ENCODE measurements around the gene MASP1. TPM values are rescaled to one million over a fixed set of nuclear protein-coding genes. Genes with fewer than 3 reads are reported as not detected.
A peak's percentile ranks its signal among the peaks of the same experiment; 100 is the strongest.

Gene MASP1
- total and polyA plus RNA-seq, 2 of the 4 experiments (the other 2 are of a cell fraction) = 13.1 to 16.2 TPM

DNA sequence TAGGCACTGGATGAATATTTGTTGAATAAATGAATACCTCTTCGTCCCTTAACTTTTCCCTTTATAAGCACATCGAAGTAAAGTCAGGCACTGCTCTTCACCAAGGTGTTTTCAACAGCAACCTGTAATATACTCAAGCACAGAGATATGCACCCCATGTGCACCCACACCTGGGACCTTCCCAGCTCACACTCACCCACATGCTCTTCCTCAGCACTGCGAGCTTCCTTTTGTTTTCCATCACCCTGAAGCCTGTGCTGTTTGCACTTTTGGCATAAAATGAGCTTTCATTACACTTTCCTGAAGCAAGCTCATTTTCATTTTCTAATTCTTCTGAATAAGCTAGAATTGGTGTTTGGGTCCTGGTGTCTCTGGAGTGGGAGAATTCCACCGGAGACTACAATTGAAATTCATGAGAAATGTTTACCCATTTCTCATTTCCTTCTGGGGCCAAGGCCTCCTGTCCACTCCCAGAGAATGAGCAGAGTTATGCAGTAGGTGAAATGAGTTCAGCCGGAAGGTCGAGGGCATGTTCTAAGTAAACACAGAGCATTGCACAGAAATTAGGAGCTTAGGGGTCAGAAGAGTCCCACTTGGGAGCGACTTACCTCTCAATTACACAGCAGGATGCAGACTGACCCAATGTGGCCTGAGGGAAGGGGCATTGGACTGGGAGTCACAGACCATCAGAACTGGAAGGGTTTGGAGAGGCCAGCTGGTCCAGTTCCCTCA, 15.0 kb downstream of the MASP1 start:
- ChIA-PET POLR2A (ENCODE audit: unreplicated experiment) (no interaction called here), CTCF (no interaction called here)
- H4K5ac ChIP-seq (ENCODE audit: low read depth, low read length) = no peak overlapping the region
- no peaks in the 10 kb centered on the region for H3K79me1 ChIP-seq (ENCODE audit: low read depth in 1 of 2, low read length in 2 of 2)
- H2AFZ ChIP-seq (replicated peaks; ENCODE audit: low read length, poor library complexity) = peak overlapping the region; percentile 12
- peaks cover 5% of the 10 kb centered on the region for H3K9me1 ChIP-seq (ENCODE audit: insufficient read depth, low read length)
- BruUV-seq (replicated peaks) = no TSS peak
- peak overlapping the region; percentile 20; the same call in 1 of the 3 replicates for H2BK15ac ChIP-seq (ENCODE audit: low read depth, low read length)
- peak overlapping the region; percentile 79 for H4K91ac ChIP-seq (ENCODE audit: insufficient read depth, low read depth, low read length)
- H3K4ac ChIP-seq (ENCODE audit: low read depth, low read length) = peak overlapping the region; percentile 36; the same call in 1 of the 2 replicates
- 0 out of 2 replicates have a peak, but pooled peaks cover 2% of the 10 kb centered on the region for H3K36me3 ChIP-seq (ENCODE audit: control insufficient read depth, insufficient read depth, low read length)
- dilution Hi-C loops (cut with HindIII; ENCODE audit: low sequenced_read_pairs, unreplicated experiment) (no loop called here), intact Hi-C loops (cut with micrococcal nuclease) (no loop called here), in situ Hi-C loops (cut with MboI; ENCODE audit: low sequenced_read_pairs) (no loop called here)
- H2BK120ac ChIP-seq (ENCODE audit: low read depth, low read length) = peak overlapping the region; percentile 56
- peak overlapping the region; percentile 69; the same call in 1 of the 2 replicates for H2AK5ac ChIP-seq (ENCODE audit: low read depth, low read length)
- H2BK20ac ChIP-seq (ENCODE audit: low read depth, low read length) = peak overlapping the region; percentile 66
- no peak overlapping the region for H2BK5ac ChIP-seq (ENCODE audit: low read depth, low read length, poor library complexity, severe bottlenecking)
- no peak overlapping the region for H3K56ac ChIP-seq (ENCODE audit: extremely low read depth, insufficient read depth, low read length)
- ATAC-seq (ENCODE audit: low read depth) = no peak
- no peaks in the 10 kb centered on the region for H3K27me3 ChIP-seq (ENCODE audit: control insufficient read depth, insufficient read depth, low read length)
- peak overlapping the region; percentile 8 for H2AK9ac ChIP-seq (replicated peaks; ENCODE audit: low read depth, low read length, poor library complexity)
- H3K4me3 ChIP-seq (ENCODE audit: insufficient read depth, low read depth, low read length) = no peak overlapping the region
- H3K9ac ChIP-seq (ENCODE audit: low read depth, low read length) = no peak overlapping the region
- no peak for TF ChIP-seq RCOR1 (IDR thresholded peaks at IDR 0.05; ENCODE audit: insufficient replicate concordance, low read length)
- TF ChIP-seq POLR2A (IDR thresholded peaks at IDR 0.05; ENCODE audit: low read depth, low read length) = no peak
- TF ChIP-seq, protein P1, sequence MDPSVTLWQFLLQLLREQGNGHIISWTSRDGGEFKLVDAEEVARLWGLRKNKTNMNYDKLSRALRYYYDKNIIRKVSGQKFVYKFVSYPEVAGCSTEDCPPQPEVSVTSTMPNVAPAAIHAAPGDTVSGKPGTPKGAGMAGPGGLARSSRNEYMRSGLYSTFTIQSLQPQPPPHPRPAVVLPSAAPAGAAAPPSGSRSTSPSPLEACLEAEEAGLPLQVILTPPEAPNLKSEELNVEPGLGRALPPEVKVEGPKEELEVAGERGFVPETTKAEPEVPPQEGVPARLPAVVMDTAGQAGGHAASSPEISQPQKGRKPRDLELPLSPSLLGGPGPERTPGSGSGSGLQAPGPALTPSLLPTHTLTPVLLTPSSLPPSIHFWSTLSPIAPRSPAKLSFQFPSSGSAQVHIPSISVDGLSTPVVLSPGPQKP (IDR thresholded peaks at IDR 0.05; ENCODE audit: borderline replicate concordance, low read depth, low read length) = no peak
- TF ChIP-seq MAZ (IDR thresholded peaks at IDR 0.05; ENCODE audit: borderline replicate concordance, low read depth, low read length) = no peak
- TF ChIP-seq, protein P2, sequence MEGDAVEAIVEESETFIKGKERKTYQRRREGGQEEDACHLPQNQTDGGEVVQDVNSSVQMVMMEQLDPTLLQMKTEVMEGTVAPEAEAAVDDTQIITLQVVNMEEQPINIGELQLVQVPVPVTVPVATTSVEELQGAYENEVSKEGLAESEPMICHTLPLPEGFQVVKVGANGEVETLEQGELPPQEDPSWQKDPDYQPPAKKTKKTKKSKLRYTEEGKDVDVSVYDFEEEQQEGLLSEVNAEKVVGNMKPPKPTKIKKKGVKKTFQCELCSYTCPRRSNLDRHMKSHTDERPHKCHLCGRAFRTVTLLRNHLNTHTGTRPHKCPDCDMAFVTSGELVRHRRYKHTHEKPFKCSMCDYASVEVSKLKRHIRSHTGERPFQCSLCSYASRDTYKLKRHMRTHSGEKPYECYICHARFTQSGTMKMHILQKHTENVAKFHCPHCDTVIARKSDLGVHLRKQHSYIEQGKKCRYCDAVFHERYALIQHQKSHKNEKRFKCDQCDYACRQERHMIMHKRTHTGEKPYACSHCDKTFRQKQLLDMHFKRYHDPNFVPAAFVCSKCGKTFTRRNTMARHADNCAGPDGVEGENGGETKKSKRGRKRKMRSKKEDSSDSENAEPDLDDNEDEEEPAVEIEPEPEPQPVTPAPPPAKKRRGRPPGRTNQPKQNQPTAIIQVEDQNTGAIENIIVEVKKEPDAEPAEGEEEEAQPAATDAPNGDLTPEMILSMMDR (conservative IDR thresholded peaks at IDR 0.05; ENCODE audit: low read depth, low read length) = no peak
- no peak for TF ChIP-seq NFE2L2 (IDR thresholded peaks at IDR 0.05; ENCODE audit: low read depth, low read length)
- peaks cover 3% of the 10 kb centered on the region; the same call in 1 of the 2 replicates for H4K20me1 ChIP-seq (ENCODE audit: insufficient read depth, low read length)
- 0 out of 2 replicates have a peak overlapping the region, but pooled peaks have one; percentile 14 for H3K23ac ChIP-seq (ENCODE audit: low read depth, low read length)
- no peak overlapping the region for H3K14ac ChIP-seq (replicated peaks; ENCODE audit: low read depth, low read length)
- no peak overlapping the region for H3K4me2 ChIP-seq (ENCODE audit: low read depth, low read length)
- H3K18ac ChIP-seq (ENCODE audit: low read depth, low read length) = peak overlapping the region; percentile 44; the same call in 1 of the 2 replicates
- WGBS, 2 experiments (ENCODE audit: extremely low coverage in 2 of 2, insufficient read length in 1 of 2) = no CpG with 5 or more reads among the region's 7 CpGs
- H4K8ac ChIP-seq (ENCODE audit: low read depth in 2 of 2, low read length in 2 of 2) = peak overlapping the region in 1 of 2 experiments; percentile 35; a peak in 2 of 4 replicates
- no peaks in the 10 kb centered on the region for H3K9me3 ChIP-seq (ENCODE audit: control insufficient read depth, insufficient read depth, low read length)
- peaks cover 8% of the 10 kb centered on the region for H3K4me1 ChIP-seq (ENCODE audit: control insufficient read depth, insufficient read depth, low read length)
- no peak for DNase-seq
- H3K27ac ChIP-seq (ENCODE audit: insufficient read depth, low read length) = no peak overlapping the region

Measured in IMR-90 (cell line).